ENCODE results near the gene ATP11A. TPM values are rescaled to one million over a fixed set of nuclear protein-coding genes. Genes with fewer than 3 reads are reported as not detected.

Gene ATP11A
- total and polyA plus RNA-seq, 2 donors (not counting 3 experiments of a cell fraction or from before 2014, with no cell fraction given) = 16.5 to 88.1 TPM

- CTCF ChIA-PET = interaction anchor here (0.8 to 1.3 kb wide), 2 partner anchors 17 to 39 kb away, joined by 3 to 4 read pairs; no protein-coding TSS in a partner anchor
- Histone ChIP-seq H3K4me2 (ENCODE audit: insufficient read depth, low read length) (no peak overlapping the region), H4K20me1 (replicated peaks; ENCODE audit: control insufficient read depth, extremely low read depth, insufficient read depth, low read length) (no peaks in the 10 kb centered on the region), H3K9ac (replicated peaks; ENCODE audit: extremely low read depth, insufficient read depth, low read length) (no peak overlapping the region), H3K9me1 (replicated peaks; ENCODE audit: control insufficient read depth, extremely low read depth, insufficient read depth, low read length) (no peaks in the 10 kb centered on the region), H3K79me2 (ENCODE audit: control insufficient read depth, insufficient read depth, low read length) (no peaks in the 10 kb centered on the region), H3K4me3 (replicated peaks in 1 of 3; ENCODE audit: insufficient read depth in 1 of 3, low read depth in 1 of 3, low read length in 3 of 3) (no peak overlapping the region), H3K36me3 (ENCODE audit: control insufficient read depth in 2 of 2, extremely low read depth in 1 of 2, insufficient read depth in 2 of 2, low read length in 2 of 2) (peaks cover 9 to 22% of the 10 kb centered on the region in 2 experiments), H3K9me3 (replicated peaks; ENCODE audit: control insufficient read depth, insufficient read depth, low read length) (no peaks in the 10 kb centered on the region), H3K27ac (ENCODE audit: insufficient read depth, low read depth, low read length) (no peak overlapping the region), H2AFZ (ENCODE audit: low read depth, low read length) (no peak overlapping the region), H3K4me1 (ENCODE audit: control insufficient read depth, extremely low read depth, insufficient read depth, low read length) (peaks cover 11% of the 10 kb centered on the region), H3K27me3 (ENCODE audit: control insufficient read depth in 2 of 2, insufficient read depth in 2 of 2, low read length in 2 of 2) (no peaks in the 10 kb centered on the region)
- no peak for DNase-seq (ENCODE audit: low read depth, low spot score)
- intact Hi-C loops (cut with micrococcal nuclease) = no loop called here
- dilution Hi-C loops (cut with MboI; ENCODE audit: extremely low pct_ligation_motif_present, low sequenced_read_pairs) = no loop called here
- BruUV-seq (replicated peaks) = no TSS peak
- POLR2A ChIA-PET = no interaction called here
- FAIRE-seq = no peak
- TF ChIP-seq POLR2AphosphoS5 (IDR thresholded peaks at IDR 0.05; ENCODE audit: insufficient read depth, low read depth, low read length) = no peak
- no peak for TF ChIP-seq CTCF (IDR thresholded peaks at IDR 0.05; ENCODE audit: extremely low read depth in 1 of 2, insufficient read depth in 1 of 2, low read depth in 1 of 2, low read length in 2 of 2)
- no peak for TF ChIP-seq FOS (IDR thresholded peaks at IDR 0.05; ENCODE audit: borderline replicate concordance, insufficient read depth, low read length)
- TF ChIP-seq JUN (IDR thresholded peaks at IDR 0.05; ENCODE audit: borderline replicate concordance, insufficient read depth, insufficient read length, low read depth) = no peak
- no peak for TF ChIP-seq MAX (IDR thresholded peaks at IDR 0.05; ENCODE audit: insufficient read depth, insufficient read length)
- no peak for TF ChIP-seq GATA2 (IDR thresholded peaks at IDR 0.05; ENCODE audit: insufficient read depth, insufficient read length, low read depth, low read length)
Measured at GRCh38 chr13:112857914-112858490, 168.2 kb downstream of the ATP11A start.

All from endothelial cell of umbilical vein (primary cell).